ENCODE measurements around the gene TCTN1. TPM values are rescaled to one million over a fixed set of nuclear protein-coding genes. Genes with fewer than 3 reads are reported as not detected.

Gene TCTN1
- total RNA-seq, 1 experiment from 2014 or later = 27.0 TPM

- TF ChIP-seq TCF7L2 (IDR thresholded peaks at IDR 0.05; ENCODE audit: borderline replicate concordance, extremely low read depth, insufficient read depth, insufficient read length) = no peak
- no peak for TF ChIP-seq EZH2 (IDR thresholded peaks at IDR 0.05)
- no peak for TF ChIP-seq RAD21 (IDR thresholded peaks at IDR 0.05; ENCODE audit: low read depth)
- no peak for TF ChIP-seq CBX3 (IDR thresholded peaks at IDR 0.05; ENCODE audit: low read depth)
- TF ChIP-seq ZNF274 (IDR thresholded peaks at IDR 0.05; ENCODE audit: low read depth, low read length) = no peak
- TF ChIP-seq EGR1 (IDR thresholded peaks at IDR 0.05; ENCODE audit: low read depth) = no peak
- TF ChIP-seq SIN3A (IDR thresholded peaks at IDR 0.05; ENCODE audit: low read depth) = no peak
- TF ChIP-seq REST (IDR thresholded peaks at IDR 0.05; ENCODE audit: low read depth) = no peak
- TF ChIP-seq POLR2A (IDR thresholded peaks at IDR 0.05; ENCODE audit: borderline replicate concordance, extremely low read depth, insufficient read depth, insufficient read length) = no peak
- no peak for TF ChIP-seq EZH2phosphoT487 (IDR thresholded peaks at IDR 0.05; ENCODE audit: borderline replicate concordance)
- no peak for TF ChIP-seq SP1 (IDR thresholded peaks at IDR 0.05; ENCODE audit: low read depth)
- no peak for TF ChIP-seq CEBPB (IDR thresholded peaks at IDR 0.05; ENCODE audit: low read depth)
- no peak for TF ChIP-seq POLR2AphosphoS5 (IDR thresholded peaks at IDR 0.05; ENCODE audit: low read depth, low read length)
- no peak for ATAC-seq
- no peak for DNase-seq (ENCODE audit: low read depth, low spot score)
- intact Hi-C loops (cut with micrococcal nuclease) = no loop called here
- ChIA-PET CTCF (no interaction called here), RAD21 (ENCODE audit: low non-redundant PET in 1 of 2, low total read pairs in 2 of 2, uncharacterized antibody in 2 of 2, unreplicated experiment in 2 of 2) (no interaction called here), POLR2A (no interaction called here)
- Histone ChIP-seq H3K4me3 (replicated peaks in 1 of 2; ENCODE audit: low read depth in 1 of 2, low read length in 2 of 2) (no peak overlapping the region), H3K36me3 (ENCODE audit: control insufficient read depth in 1 of 2, insufficient read depth in 2 of 2, low read length in 2 of 2) (no peaks in the 10 kb centered on the region), H3K79me2 (ENCODE audit: insufficient read depth, low read length) (no peaks in the 10 kb centered on the region), H4K20me1 (ENCODE audit: insufficient read depth) (no peaks in the 10 kb centered on the region), H3K9ac (ENCODE audit: low read length) (no peak overlapping the region), H3K4me1 (ENCODE audit: control insufficient read depth in 1 of 2, insufficient read depth in 2 of 2, low read length in 2 of 2) (no peaks in the 10 kb centered on the region), H3K27me3 (ENCODE audit: insufficient read depth, low read length) (no peaks in the 10 kb centered on the region), H2AFZ (ENCODE audit: low read depth, low read length, poor library complexity, severe bottlenecking) (no peak overlapping the region), H3K9me2 (ENCODE audit: insufficient read depth) (no peaks in the 10 kb centered on the region), H3K27ac (ENCODE audit: low read depth, low read length) (no peak overlapping the region), H3K4me2 (ENCODE audit: low read length) (no peak overlapping the region), H3K9me3 (ENCODE audit: control insufficient read depth in 1 of 2, insufficient read depth in 1 of 2, low read depth in 1 of 2, low read length in 2 of 2) (no peaks in the 10 kb centered on the region)
- no TSS peak for BruUV-seq (replicated peaks)
These were observed 64.1 kb downstream of the TCTN1 start for GRCh38 chr12:110677982-110678381.

All from HCT116 (cell line).